HG03139 (cell line): ENCODE measurements around the gene PREB.
"Not testable (repeated sequence)": the region's sequence is repeated elsewhere in the genome, so short reads cannot be mapped to it uniquely, and the experiment has no call there.

ENCODE experiments used
- ATAC-seq: cut with Tn5 transposase; IDR thresholded peaks from one replicate; pipeline ENCODE4 v1.9.1; 2021; ENCODE audit not compliant: unreplicated experiment

The PREB gene, protein sequence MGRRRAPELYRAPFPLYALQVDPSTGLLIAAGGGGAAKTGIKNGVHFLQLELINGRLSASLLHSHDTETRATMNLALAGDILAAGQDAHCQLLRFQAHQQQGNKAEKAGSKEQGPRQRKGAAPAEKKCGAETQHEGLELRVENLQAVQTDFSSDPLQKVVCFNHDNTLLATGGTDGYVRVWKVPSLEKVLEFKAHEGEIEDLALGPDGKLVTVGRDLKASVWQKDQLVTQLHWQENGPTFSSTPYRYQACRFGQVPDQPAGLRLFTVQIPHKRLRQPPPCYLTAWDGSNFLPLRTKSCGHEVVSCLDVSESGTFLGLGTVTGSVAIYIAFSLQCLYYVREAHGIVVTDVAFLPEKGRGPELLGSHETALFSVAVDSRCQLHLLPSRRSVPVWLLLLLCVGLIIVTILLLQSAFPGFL

DNA sequence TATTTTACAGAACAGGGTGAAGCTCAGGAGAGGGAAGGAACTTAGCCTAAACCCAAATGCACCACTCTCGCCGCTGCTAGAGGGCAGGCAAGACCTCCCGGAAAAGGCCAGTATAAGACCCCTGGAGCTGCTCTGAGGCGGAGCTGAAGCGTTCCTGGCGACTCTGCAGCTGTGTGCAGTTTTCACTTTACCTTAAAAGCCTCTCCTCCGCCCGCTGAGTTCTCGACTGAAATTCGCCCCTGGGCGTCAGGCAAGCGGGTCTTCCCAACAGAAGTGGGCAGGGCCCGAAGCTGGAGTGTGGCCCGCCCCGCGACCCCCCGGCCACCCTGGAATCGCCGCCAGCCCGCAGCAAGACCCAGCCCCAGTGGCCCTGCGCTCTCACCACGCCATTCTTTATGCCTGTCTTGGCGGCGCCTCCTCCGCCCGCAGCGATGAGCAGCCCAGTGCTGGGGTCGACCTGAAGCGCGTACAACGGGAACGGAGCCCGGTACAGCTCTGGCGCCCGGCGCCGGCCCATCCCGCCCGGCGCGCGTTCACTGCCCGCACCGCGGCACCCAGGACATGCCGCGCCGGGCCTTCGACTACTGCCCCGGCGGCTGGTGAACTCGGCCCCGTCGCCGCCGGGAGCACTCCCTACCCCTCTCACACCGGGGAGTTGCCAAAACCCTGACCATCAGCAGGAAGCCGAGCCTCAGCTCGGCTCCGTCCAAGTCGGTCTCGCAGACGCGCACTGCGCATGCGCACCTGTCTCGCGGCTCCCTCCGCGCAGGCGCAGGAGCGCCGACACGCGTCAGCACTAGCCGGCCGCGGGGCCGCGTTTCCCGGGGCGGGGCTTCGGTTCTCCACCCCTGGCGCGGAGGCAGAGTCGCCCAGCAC is at the start of gene PREB:
Gene PREB, minus strand, starts transcription at position 732 of the 876 bp plus-strand sequence. Its CDS starts 215 bp downstream, at position 517.
- ATAC-seq: peak; percentile 72

DNA sequence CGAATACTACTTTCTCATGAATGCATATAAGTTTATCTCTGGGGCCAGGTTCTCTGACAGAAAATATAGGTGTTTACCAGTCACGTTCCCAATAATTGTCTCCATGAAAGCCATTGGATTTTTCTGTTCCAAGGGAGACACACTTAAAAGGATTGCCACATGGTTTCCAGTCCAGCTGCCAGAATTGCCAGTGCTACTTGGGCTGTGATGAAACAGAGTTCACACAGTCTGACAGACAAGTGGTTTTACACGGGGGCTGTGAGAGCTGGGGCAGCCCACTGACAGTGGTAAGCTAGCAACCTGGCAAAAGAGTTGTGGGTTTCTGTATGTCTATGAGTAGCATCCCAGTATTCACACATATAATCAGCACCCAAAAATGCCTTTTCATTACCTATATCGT is 49.7 kb upstream of the PREB start:
- no peak for ATAC-seq

- no peak for ATAC-seq
Measured at GRCh38 chr2:27182346-27182745, 47.9 kb upstream of the PREB start.

DNA sequence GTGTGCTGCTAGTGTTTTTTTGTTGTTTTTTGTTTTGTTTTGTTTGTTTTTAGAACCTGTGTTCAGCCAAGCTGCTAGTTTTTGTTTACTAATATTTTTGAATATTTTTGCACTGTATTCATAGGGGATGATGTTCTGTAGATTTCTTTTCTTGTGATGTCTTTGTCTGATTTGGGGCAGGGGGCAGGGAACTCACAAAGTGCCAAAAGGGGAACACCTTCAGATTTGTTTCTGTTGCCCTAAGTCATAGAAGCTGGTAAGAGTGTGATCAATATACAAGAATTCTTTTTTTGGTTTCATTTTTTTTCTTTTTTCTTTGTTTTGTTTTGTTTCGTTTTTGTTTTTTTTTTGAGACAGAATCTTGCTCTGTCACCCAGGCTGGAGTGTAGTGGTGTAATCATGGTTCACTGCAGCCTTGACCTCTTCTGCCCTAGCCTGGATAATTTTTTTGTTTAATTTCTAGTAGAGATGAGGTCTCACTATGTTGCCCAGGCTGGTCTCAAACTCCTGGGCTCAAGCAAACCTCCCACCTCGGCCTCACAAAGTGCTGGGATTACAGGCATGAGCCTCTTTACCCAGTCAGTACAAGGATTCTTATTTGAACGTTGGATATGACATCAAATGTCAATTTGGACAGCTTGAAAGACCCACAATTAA is 45.0 kb upstream of the PREB start:
- ATAC-seq: no peak

DNA sequence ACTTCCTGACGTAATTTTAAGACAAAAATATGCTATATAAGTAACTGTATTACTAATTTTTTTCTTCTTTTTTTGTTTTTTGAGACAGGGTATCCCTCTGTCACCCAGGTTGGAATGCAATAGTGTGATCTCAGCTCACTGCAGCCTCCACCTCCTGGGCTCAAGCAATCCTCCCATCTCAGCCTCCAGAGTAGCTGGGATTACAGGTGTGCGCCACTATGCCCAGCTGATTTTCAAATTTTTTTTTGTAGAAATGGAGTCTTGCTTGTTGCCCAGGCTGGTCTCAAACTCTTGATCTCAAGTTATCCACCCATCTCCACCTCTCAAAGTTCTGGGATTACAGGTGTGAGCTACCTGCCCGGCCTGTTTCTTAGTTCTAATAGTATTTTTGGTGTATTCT is 44.0 kb upstream of the PREB start:
- ATAC-seq: no peak

GRCh38 chr2:27177441-27178351 is 43.3 kb upstream of the PREB start:
- no peak for ATAC-seq

DNA sequence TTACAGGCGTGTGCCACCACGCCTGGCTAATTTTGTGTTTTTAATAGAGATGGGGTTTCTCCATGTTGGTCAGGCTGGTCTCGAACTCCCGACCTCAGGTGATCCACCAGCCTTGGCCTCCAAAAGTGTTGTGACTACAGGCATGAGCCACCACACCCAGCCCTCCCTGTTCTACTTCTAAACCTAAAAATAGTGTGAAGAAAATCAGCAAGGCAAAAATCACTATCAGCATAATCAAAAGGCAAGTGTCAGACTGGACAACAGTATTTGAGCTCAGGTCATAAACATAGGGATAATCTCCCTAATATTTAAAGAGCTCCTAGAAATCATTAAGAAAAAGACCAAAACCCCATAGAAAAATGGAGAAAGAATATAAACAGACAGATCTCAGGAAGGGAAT is 41.3 kb upstream of the PREB start:
- not testable (repeated sequence) for ATAC-seq

- ATAC-seq: no peak
Measured at GRCh38 chr2:27175330-27175729, 40.9 kb upstream of the PREB start.

DNA sequence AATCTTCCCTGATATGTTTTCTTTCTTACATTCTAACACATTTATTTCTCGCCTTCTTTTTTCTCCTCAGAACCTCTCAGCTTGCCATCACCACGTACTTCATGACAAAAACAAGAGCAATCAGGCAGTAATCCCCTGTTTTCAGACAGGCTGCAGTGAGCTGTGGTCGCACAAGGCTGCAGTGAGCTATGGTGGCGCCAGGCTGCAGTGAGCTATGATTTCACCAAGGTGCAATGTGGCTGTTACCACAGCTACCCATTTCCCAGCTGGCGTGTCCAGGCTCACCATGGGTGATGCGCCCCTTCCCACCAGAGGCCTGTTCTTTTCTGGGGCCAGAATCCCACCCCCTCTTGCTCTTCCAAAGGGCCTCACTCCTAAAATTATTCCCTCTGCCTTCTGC is 40.2 kb upstream of the PREB start:
- ATAC-seq: no peak

DNA sequence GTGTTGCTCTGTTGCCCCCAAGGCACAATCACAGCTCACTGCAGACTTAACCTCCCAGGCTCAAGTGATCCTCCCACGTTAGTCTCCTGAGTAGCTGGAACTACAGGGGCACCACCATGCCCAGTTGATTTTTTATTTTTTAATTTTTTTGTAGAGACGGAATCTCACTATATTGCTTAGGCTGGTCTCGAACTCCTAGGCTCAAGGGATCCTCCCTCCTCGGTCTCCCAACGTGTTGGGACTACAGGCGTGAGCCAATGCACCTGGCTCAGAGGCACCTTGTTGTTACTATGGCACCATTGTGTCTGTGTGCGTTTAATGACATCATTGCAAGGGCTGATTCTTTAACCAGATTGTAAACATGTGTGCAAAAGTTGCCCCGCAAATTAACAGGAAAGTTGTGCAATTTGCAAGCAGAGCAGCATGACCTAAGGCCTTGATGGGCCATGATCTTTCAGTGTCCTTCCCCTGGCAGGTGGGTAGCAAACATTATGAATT is 37.0 kb upstream of the PREB start:
- ATAC-seq: no peak

GRCh38 chr2:27170581-27171337 is 36.3 kb upstream of the PREB start:
- no peak for ATAC-seq

GRCh38 chr2:27164960-27165763 is 30.7 kb upstream of the PREB start:
- ATAC-seq: no peak

DNA sequence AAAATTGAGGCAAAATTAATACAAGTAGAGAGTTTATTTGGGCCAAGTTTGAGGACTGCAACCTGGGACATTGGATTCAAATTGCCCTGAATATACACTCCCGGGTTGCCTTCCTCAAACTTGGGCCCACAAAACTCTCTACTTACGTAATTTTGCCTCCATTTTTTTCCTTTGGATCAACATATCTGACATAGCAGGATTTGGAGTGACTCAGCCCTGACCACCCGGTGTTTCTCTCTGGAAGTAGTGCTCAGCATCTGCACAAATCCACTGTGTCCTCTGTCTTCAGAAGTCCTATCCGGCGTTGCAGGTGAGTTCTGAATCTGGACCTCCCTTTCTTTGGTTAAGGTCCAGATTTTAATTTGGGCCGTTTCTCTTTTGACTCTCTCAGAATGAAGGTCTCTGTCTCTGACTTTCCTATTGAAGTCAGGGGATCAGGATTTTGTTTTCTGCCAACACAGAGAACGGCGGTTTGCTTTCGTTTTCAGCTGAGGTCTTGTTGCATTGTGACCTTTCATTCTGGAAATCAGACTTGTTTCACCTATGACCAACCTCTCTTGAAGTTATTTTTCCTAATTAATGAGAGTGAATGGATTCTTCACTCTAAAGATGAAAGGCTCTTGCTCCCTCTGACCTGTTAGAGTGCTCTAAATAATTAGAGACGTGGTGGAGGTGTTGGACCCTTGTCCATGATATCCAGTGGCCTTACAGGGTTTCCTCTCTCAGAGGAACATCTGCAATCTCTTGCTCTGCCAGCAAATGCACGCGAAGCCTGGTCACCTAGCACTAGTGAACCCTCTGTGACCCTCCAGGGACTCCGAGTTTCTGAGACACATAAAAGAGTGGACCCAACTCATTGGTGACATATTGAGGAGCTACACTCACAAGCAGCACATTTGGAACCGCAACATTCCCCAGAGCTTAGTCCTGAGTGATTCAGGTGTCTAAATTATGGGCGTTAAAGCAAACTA is 28.0 kb upstream of the PREB start:
- ATAC-seq: no peak

DNA sequence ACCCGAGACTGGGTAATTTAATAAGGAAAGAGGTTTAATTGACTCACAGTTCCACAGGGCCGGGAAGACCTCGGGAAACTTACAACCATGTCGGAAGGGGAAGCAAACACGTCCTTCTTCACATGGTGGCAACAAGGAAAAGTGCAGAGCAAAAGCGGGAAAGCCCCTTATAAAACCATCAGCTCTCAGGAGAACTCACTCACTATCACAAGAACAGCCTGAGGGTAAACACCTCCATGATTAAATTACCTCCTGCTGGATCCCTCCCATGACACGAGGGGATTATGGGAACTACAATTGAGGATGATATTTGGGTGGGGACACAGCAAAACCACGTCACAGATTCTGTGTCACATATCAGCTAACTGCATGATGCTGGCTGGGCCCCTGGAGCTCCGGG is 25.8 kb upstream of the PREB start:
- ATAC-seq: no peak

- ATAC-seq: no peak
Measured at GRCh38 chr2:27159271-27159670, 24.8 kb upstream of the PREB start.

- ATAC-seq: no peak
Measured at GRCh38 chr2:27158468-27158867, 24.0 kb upstream of the PREB start.

GRCh38 chr2:27155069-27155520 is 20.7 kb upstream of the PREB start:
- no peak for ATAC-seq

DNA sequence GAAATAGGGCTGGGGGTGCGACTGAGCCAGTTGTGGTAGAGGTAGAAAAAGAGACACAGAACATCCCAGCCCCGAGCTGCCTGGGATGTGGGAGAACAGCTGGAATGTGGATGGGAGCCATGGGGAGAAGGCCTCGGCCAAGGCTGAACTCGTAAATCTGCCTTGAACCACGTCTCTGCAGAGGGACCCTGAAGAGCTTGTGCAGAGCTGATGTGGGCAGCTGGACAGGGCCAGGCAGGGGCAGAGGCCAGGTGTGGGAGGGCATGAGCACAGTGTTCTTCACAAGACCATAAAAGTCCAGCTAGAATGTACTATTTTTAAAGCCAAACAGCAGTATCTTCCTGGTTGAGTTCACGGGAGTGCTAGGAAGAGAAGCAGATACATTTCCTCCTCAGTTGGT is 20.1 kb upstream of the PREB start:
- ATAC-seq: no peak
